Keratinocyte (primary cell): ENCODE measurements around the gene FCRL2. TPM values are rescaled to one million over a fixed set of nuclear protein-coding genes. Genes with fewer than 3 reads are reported as not detected.

Experiments
- DNase-seq: peaks from one replicate; pipeline ENCODE4 v3.0.0-alpha.2; 2011; ENCODE audit warnings: low read depth, missing footprints, low spot score
- FAIRE-seq: peaks from 2 replicates; lab custom pipeline; 2011; peaks lifted over from hg19 to GRCh38; lab: Jason Lieb, UNC
- H2AFZ ChIP-seq: 2 replicates; pipeline ENCODE4 v1.6.0; 2012; ENCODE audit warnings: low read length, control low read depth, inconsistent platforms; ENCODE audit not compliant: control insufficient read depth
- H3K27ac ChIP-seq: 2 replicates; pipeline ENCODE4 v1.5.1; 2011; ENCODE audit warnings: low read length; ENCODE audit not compliant: control insufficient read depth, insufficient read depth
- H3K27me3 ChIP-seq: 3 replicates; pipeline ENCODE4 v1.6.0; 2011; ENCODE audit warnings: low read length; ENCODE audit not compliant: control insufficient read depth, insufficient read depth; ENCODE audit errors: extremely low read depth
- H3K36me3 ChIP-seq, 2 experiments: 2 replicates in 1 of 2; 3 replicates in 1 of 2; pipeline ENCODE4 v1.5.1; 2011; ENCODE audit warnings: low read length in 2 of 2, mild to moderate bottlenecking in 1 of 2; ENCODE audit not compliant: control insufficient read depth in 2 of 2, insufficient read depth in 2 of 2; ENCODE audit errors: extremely low read depth in 1 of 2
- H3K4me1 ChIP-seq: 3 replicates; pipeline ENCODE4 v1.5.1; 2011; ENCODE audit warnings: low read length; ENCODE audit not compliant: control insufficient read depth, insufficient read depth; ENCODE audit errors: extremely low read depth
- H3K4me2 ChIP-seq: 3 replicates; pipeline ENCODE4 v1.6.0; 2011; ENCODE audit warnings: low read depth, low read length; ENCODE audit not compliant: control insufficient read depth, insufficient read depth; ENCODE audit errors: extremely low read depth
- H3K4me3 ChIP-seq, 3 experiments: fragments of 200-600 bp in 1 of 3; sonication (generic) in 1 of 3; 2 replicates in 2 of 3; 3 replicates in 1 of 3; pipeline ENCODE4 v1.5.1; 2011 to 2016; ENCODE audit warnings: low read length in 3 of 3, mild to moderate bottlenecking in 3 of 3, control low read depth in 2 of 3, inconsistent platforms in 1 of 3, low read depth in 1 of 3, mixed read lengths in 1 of 3, mixed run types in 1 of 3, moderate library complexity in 1 of 3; ENCODE audit not compliant: control insufficient read depth in 2 of 3, insufficient read depth in 2 of 3; ENCODE audit errors: extremely low read depth in 1 of 3
- H3K79me2 ChIP-seq: 2 replicates; pipeline ENCODE4 v1.6.0; 2012; ENCODE audit warnings: low read length; ENCODE audit not compliant: control insufficient read depth, insufficient read depth
- H3K9ac ChIP-seq: 3 replicates; pipeline ENCODE4 v1.6.0; 2011; ENCODE audit warnings: low read length; ENCODE audit not compliant: control insufficient read depth, insufficient read depth; ENCODE audit errors: extremely low read depth
- H3K9me1 ChIP-seq: 3 replicates; pipeline ENCODE4 v1.6.0; 2011; ENCODE audit warnings: low read length; ENCODE audit not compliant: control insufficient read depth, insufficient read depth; ENCODE audit errors: extremely low read depth
- H3K9me3 ChIP-seq: 2 replicates; pipeline ENCODE4 v1.5.1; 2012; ENCODE audit warnings: low read depth, low read length; ENCODE audit not compliant: control insufficient read depth
- H4K20me1 ChIP-seq: 3 replicates; pipeline ENCODE4 v1.6.0; 2011; ENCODE audit warnings: low read length; ENCODE audit not compliant: control insufficient read depth, insufficient read depth; ENCODE audit errors: extremely low read depth
- EZH2 ChIP-seq: IDR thresholded peaks from one replicate; pipeline ENCODE4 v1.6.1; 2012; ENCODE audit warnings: inconsistent platforms, mild to moderate bottlenecking, low read length, moderate library complexity
- dilution Hi-C: fragments of 300-500 bp; cut with MboI; formaldehyde crosslinking; loops from one replicate; pipeline ENCODE4 v1.7.0; 2020; ENCODE audit warnings: low sequenced_read_pairs; ENCODE audit not compliant: extremely low pct_ligation_motif_present
- polyA plus RNA-seq, 5 experiments: library from polyadenylated mRNA; depleted of rRNA in 3 of 5; stranded (reverse) in 3 of 5; stranded (forward) in 1 of 5; unstranded in 1 of 5; fragments of >200 nt; gene quantifications; 1 replicate in 1 of 5; 2 replicates in 3 of 5; 3 replicates in 1 of 5; pipeline versions ENCODE4 v1.2.1 to v1.2.3, GENCODE V29; 2011 to 2012; ENCODE audit warnings: missing spikeins in 2 of 5, low read depth in 1 of 5, low replicate concordance in 1 of 5
- TF ChIP-seq, protein P1 (sequence below), 3 experiments: IDR thresholded peaks in 1 of 3; conservative IDR thresholded peaks in 1 of 3; optimal IDR thresholded peaks in 1 of 3; 2 replicates in 2 of 3; 3 replicates in 1 of 3; pipeline versions ENCODE3 to v1.5.1; 2011; ENCODE audit warnings: low read length in 3 of 3, mild to moderate bottlenecking in 3 of 3, moderate library complexity in 2 of 3, control low read depth in 1 of 3, inconsistent platforms in 1 of 3; ENCODE audit not compliant: insufficient read depth in 2 of 3; ENCODE audit errors: extremely low read depth in 1 of 3

The FCRL2 gene
- polyA plus RNA-seq, 1 donor (not counting 4 experiments of a cell fraction or from before 2014, with no cell fraction given), result not detected

DNA sequence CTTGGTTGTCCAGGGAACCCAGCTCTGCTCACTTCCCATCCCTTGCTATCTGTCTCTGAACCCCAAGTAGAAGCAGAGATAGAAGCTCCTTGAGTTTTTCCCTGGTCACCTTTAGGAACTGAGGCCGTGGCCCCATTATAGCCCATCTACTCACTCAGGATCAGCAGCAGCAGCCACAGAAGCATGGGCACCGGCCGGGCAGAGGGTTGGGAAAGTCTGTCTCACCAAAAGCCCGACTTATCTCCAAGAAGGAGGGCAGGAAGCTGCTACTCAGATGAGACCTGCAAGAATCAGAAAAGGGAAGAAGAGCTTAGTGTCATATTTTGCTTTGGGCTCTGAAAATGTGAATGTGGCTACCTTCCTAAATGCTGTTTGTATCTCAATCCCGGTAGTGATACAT is 76.6 kb downstream of the FCRL2 start:
- H3K9me1 ChIP-seq, result no peaks in the 10 kb centered on the region
- no peaks in the 10 kb centered on the region for H4K20me1 ChIP-seq
- H3K9ac ChIP-seq, result no peak overlapping the region
- no peaks in the 10 kb centered on the region for H3K27me3 ChIP-seq
- TF ChIP-seq EZH2, result no peak
- TF ChIP-seq, protein P1, sequence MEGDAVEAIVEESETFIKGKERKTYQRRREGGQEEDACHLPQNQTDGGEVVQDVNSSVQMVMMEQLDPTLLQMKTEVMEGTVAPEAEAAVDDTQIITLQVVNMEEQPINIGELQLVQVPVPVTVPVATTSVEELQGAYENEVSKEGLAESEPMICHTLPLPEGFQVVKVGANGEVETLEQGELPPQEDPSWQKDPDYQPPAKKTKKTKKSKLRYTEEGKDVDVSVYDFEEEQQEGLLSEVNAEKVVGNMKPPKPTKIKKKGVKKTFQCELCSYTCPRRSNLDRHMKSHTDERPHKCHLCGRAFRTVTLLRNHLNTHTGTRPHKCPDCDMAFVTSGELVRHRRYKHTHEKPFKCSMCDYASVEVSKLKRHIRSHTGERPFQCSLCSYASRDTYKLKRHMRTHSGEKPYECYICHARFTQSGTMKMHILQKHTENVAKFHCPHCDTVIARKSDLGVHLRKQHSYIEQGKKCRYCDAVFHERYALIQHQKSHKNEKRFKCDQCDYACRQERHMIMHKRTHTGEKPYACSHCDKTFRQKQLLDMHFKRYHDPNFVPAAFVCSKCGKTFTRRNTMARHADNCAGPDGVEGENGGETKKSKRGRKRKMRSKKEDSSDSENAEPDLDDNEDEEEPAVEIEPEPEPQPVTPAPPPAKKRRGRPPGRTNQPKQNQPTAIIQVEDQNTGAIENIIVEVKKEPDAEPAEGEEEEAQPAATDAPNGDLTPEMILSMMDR (optimal IDR thresholded peaks at IDR 0.05 in 1 of 3, IDR thresholded peaks at IDR 0.05 in 1 of 3, conservative IDR thresholded peaks at IDR 0.05 in 1 of 3; ENCODE audit: extremely low read depth in 1 of 3, insufficient read depth in 2 of 3, low read length in 3 of 3), result no peak
- no peak for FAIRE-seq
- dilution Hi-C loops, result no loop called here
- H3K79me2 ChIP-seq, result no peaks in the 10 kb centered on the region
- H3K27ac ChIP-seq, result no peak overlapping the region
- DNase-seq, result no peak
- H3K36me3 ChIP-seq, result no peaks in the 10 kb centered on the region
- H3K4me1 ChIP-seq, result no peaks in the 10 kb centered on the region
- no peak overlapping the region for H3K4me3 ChIP-seq
- H3K9me3 ChIP-seq, result no peaks in the 10 kb centered on the region
- H3K4me2 ChIP-seq, result no peak overlapping the region
- H2AFZ ChIP-seq, result no peak overlapping the region

GRCh38 chr1:157697781-157698569 is 79.0 kb downstream of the FCRL2 start:
- no peaks in the 10 kb centered on the region for H3K36me3 ChIP-seq
- H3K27ac ChIP-seq, result no peak overlapping the region
- no peak overlapping the region for H3K9ac ChIP-seq
- H3K79me2 ChIP-seq, result no peaks in the 10 kb centered on the region
- H3K4me1 ChIP-seq, result no peaks in the 10 kb centered on the region
- FAIRE-seq (no peak), DNase-seq (no peak)
- dilution Hi-C loops, result no loop called here
- no peak overlapping the region for H3K4me2 ChIP-seq
- no peaks in the 10 kb centered on the region for H3K9me3 ChIP-seq
- TF ChIP-seq, protein P1 (optimal IDR thresholded peaks at IDR 0.05 in 1 of 3, IDR thresholded peaks at IDR 0.05 in 1 of 3, conservative IDR thresholded peaks at IDR 0.05 in 1 of 3; ENCODE audit: extremely low read depth in 1 of 3, insufficient read depth in 2 of 3, low read length in 3 of 3), result no peak
- TF ChIP-seq EZH2, result no peak
- no peaks in the 10 kb centered on the region for H3K9me1 ChIP-seq
- H3K27me3 ChIP-seq, result no peaks in the 10 kb centered on the region
- H4K20me1 ChIP-seq, result no peaks in the 10 kb centered on the region
- no peak overlapping the region for H2AFZ ChIP-seq
- no peak overlapping the region for H3K4me3 ChIP-seq
